Measurements from ENCODE around the gene AGK.
"Not testable (repeated sequence)": the region's sequence is repeated elsewhere in the genome, so short reads cannot be mapped to it uniquely, and the experiment has no call there.

GRCh38 chr7:141582063-141582462 is 30.9 kb downstream of the AGK start:
- not testable (repeated sequence) for TF ChIP-seq CTCF, POLR2AphosphoS5, POLR2A (IDR thresholded peaks at IDR 0.05)
